Cardiac muscle cell (in vitro differentiated cells and primary cell): ENCODE measurements around the gene TBC1D32. TPM values are rescaled to one million over a fixed set of nuclear protein-coding genes. Genes with fewer than 3 reads are reported as not detected.
"Not testable (repeated sequence)": the region's sequence is repeated elsewhere in the genome, so short reads cannot be mapped to it uniquely, and the experiment has no call there.

Experiments
- DNase-seq, 2 donors: peaks; one replicate each; pipeline versions ENCODE4 v3.0.0 to v3.0.0-alpha.2; 2010 to 2017; ENCODE audit warnings: low read depth in 1 of 2, low spot score in 1 of 2
- H3K27ac ChIP-seq: fragments of 200-600 bp; sonication (generic); 2 replicates; pipeline ENCODE4 v1.5.1; 2016
- H3K27me3 ChIP-seq: fragments of 200-600 bp; sonication (generic); 2 replicates; pipeline ENCODE4 v1.6.0; 2016; ENCODE audit warnings: control low read depth
- H3K36me3 ChIP-seq: fragments of 200-600 bp; sonication (generic); 2 replicates; pipeline ENCODE4 v1.5.1; 2016; ENCODE audit warnings: control low read depth
- H3K4me1 ChIP-seq: fragments of 200-600 bp; sonication (generic); 2 replicates; pipeline ENCODE4 v1.8.1; 2017; ENCODE audit warnings: low read depth, mild to moderate bottlenecking, mixed run types
- H3K4me3 ChIP-seq: fragments of 200-600 bp; sonication (generic); 2 replicates; pipeline ENCODE4 v1.5.1; 2016; ENCODE audit warnings: mild to moderate bottlenecking
- H3K9me3 ChIP-seq: fragments of 200-600 bp; sonication (generic); 2 replicates; pipeline ENCODE4 v1.5.1; 2017; ENCODE audit warnings: low read depth, mild to moderate bottlenecking, control low read depth
- CTCF ChIP-seq: IDR thresholded peaks from 2 replicates; pipeline ENCODE4 v1.5.1; 2012; ENCODE audit warnings: low read depth, mild to moderate bottlenecking, low read length
- polyA plus RNA-seq: library from polyadenylated mRNA; unstranded; fragments of >200 nt; fragmentation: Nextera tagmentation; extraction: Ambion mirVana; gene quantifications from 2 replicates; pipeline ENCODE4 v1.2.1, GENCODE V29; 2016
- total RNA-seq: library from RNA; depleted of rRNA; stranded (reverse); fragments of >200 nt; gene quantifications from 2 replicates; pipeline ENCODE4 v1.2.3, GENCODE V29; 2016

TBC1D32 gene
- total and polyA plus RNA-seq, 2 experiments from 2014 or later: 4.4 to 6.9 TPM

- no peak overlapping the region for H3K4me3 ChIP-seq
- no peaks in the 10 kb centered on the region for H3K9me3 ChIP-seq
- H3K4me1 ChIP-seq: no peaks in the 10 kb centered on the region
- no peak for TF ChIP-seq CTCF
- DNase-seq: no peak
- H3K36me3 ChIP-seq: no peaks in the 10 kb centered on the region
- no peak overlapping the region for H3K27ac ChIP-seq
- H3K27me3 ChIP-seq: no peaks in the 10 kb centered on the region
These were observed 98.9 kb downstream of the TBC1D32 start for GRCh38 chr6:121235386-121235785.

GRCh38 chr6:121223930-121224329 lies 110.3 kb downstream of the TBC1D32 start:
- TF ChIP-seq CTCF: no peak
- Histone ChIP-seq H3K27ac (no peak overlapping the region), H3K27me3 (no peaks in the 10 kb centered on the region), H3K9me3 (no peaks in the 10 kb centered on the region), H3K4me1 (no peaks in the 10 kb centered on the region), H3K4me3 (no peak overlapping the region), H3K36me3 (no peaks in the 10 kb centered on the region)
- DNase-seq: no peak

- no peak for TF ChIP-seq CTCF
- no peaks in the 10 kb centered on the region for H3K4me1 ChIP-seq
- no peak overlapping the region for H3K4me3 ChIP-seq
- H3K9me3 ChIP-seq: no peaks in the 10 kb centered on the region
- no peak for DNase-seq
- no peak overlapping the region for H3K27ac ChIP-seq
- no peaks in the 10 kb centered on the region for H3K27me3 ChIP-seq
- H3K36me3 ChIP-seq: no peaks in the 10 kb centered on the region
These were observed 111.1 kb downstream of the TBC1D32 start for GRCh38 chr6:121223212-121223611.

GRCh38 chr6:121222656-121223055 lies 111.6 kb downstream of the TBC1D32 start:
- peak in 1 of 2 donors; percentile 43 for DNase-seq
- H3K27ac ChIP-seq: no peak overlapping the region
- H3K27me3 ChIP-seq: no peaks in the 10 kb centered on the region
- TF ChIP-seq CTCF: peak; percentile 19
- no peaks in the 10 kb centered on the region for H3K36me3 ChIP-seq
- H3K4me1 ChIP-seq: no peaks in the 10 kb centered on the region
- no peaks in the 10 kb centered on the region for H3K9me3 ChIP-seq
- H3K4me3 ChIP-seq: no peak overlapping the region

GRCh38 chr6:121216928-121217327 lies 117.4 kb downstream of the TBC1D32 start:
- no peak for TF ChIP-seq CTCF
- Histone ChIP-seq H3K4me3 (no peak overlapping the region), H3K27ac (no peak overlapping the region), H3K9me3 (no peaks in the 10 kb centered on the region), H3K36me3 (no peaks in the 10 kb centered on the region), H3K27me3 (no peaks in the 10 kb centered on the region), H3K4me1 (no peaks in the 10 kb centered on the region)
- peak in 1 of 2 donors; percentile 20 for DNase-seq

- H3K4me1 ChIP-seq, DNase-seq, H3K36me3 ChIP-seq, H3K4me3 ChIP-seq, H3K27ac ChIP-seq, H3K27me3 ChIP-seq, H3K9me3 ChIP-seq: not testable (repeated sequence)
These were observed 120.9 kb downstream of the TBC1D32 start for GRCh38 chr6:121213341-121213740.
